Activated CD4-positive, alpha-beta T cell treated with anti-CD3 and anti-CD28 coated beads, Interleukin-10, Interleukin-2, amounts not matched to agents 100 ng/mL and 50 ng/mL, durations not matched to agents 16 hours and 8 hours (primary cell): ENCODE results near the gene PRSS23.
"Not testable (repeated sequence)": the region's sequence is repeated elsewhere in the genome, so short reads cannot be mapped to it uniquely, and the experiment has no call there.

ENCODE experiments used
- DNase-seq: peaks from one replicate; pipeline ENCODE4 v3.0.0-alpha.2; 2020

Gene PRSS23, protein sequence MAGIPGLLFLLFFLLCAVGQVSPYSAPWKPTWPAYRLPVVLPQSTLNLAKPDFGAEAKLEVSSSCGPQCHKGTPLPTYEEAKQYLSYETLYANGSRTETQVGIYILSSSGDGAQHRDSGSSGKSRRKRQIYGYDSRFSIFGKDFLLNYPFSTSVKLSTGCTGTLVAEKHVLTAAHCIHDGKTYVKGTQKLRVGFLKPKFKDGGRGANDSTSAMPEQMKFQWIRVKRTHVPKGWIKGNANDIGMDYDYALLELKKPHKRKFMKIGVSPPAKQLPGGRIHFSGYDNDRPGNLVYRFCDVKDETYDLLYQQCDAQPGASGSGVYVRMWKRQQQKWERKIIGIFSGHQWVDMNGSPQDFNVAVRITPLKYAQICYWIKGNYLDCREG

DNA sequence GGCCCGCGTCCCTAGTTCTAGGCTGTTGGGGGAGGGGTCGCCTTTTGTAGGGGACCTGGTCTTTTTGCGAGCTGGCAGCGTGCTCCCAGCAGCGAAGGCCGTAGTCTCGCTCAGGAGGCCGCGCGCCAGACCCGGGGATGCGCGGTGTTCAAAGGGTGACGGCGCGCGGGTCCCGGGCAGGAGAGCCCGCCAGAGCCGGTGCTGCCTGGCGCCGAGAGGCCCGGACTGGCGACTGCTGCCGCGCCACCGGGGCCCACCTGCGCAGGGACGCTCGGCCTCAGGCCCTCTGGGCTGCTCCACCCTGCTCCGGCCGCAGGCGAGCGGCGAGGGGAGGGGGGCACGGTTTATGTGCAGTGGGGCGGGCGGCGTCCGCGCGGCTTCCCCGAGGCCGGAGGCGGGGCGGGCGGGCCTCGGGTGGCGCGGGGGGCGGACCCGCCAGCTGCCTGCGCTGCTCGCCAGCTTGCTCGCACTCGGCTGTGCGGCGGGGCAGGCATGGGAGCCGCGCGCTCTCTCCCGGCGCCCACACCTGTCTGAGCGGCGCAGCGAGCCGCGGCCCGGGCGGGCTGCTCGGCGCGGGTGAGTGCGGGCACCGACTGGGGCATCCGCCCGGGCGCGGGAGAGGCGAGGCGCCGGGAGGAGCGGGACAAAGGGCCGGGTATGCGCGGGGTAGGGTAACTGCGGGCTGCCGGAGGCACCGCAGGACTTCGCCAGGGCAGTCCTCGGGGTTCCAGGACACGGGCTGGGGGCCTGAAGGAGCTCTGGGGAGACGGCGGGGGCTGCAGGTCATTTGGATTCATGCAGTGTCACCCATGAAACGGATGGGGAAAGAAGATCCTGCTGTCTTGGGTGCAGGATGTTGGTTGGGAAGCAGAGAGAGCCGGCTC is at the start of gene PRSS23:
TSS of gene PRSS23 (plus strand) at position 467 of the 884 bp plus-strand sequence. CDS start 7,102 bp downstream, outside the sequence.
- peak; percentile 50 for DNase-seq

DNA sequence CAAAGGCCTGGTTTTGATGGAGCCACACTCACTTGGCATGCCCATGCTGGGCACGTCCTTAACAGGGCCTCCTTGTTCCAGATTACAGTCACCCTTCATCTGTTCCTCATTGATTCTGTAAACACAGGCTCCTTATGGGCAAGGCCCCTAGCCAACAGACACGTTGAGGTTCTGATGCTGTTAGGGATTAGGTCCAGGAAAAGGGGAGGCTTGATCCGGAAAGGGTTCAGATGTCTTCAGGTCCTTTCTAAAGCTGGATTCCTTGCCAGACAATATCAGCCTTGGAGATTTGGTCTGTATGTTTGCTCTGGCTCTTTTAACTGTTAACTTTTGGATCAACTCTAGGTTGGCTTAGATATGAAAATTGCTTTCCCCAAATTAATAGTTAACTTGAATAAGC is 46.9 kb upstream of the PRSS23 start:
- no peak for DNase-seq

DNA sequence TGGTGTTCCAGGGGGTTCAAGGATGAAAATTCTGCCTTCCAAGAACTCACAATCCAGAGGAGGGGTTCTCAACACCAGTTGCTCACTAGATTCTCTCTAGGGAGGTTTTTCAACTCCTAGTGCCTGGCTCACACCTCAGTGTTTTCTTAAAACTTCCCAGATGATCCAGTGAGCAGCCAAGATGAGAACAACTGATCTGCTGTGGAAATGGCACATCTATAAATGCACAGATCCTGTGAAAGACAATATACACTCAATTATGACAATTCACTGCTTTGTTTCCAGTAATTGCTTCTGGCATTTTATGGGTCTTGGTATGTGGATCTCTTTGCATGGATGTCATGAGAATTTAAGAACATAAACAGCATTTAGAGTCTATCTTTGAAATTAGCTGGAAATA is 45.2 kb upstream of the PRSS23 start:
- DNase-seq = no peak

DNA sequence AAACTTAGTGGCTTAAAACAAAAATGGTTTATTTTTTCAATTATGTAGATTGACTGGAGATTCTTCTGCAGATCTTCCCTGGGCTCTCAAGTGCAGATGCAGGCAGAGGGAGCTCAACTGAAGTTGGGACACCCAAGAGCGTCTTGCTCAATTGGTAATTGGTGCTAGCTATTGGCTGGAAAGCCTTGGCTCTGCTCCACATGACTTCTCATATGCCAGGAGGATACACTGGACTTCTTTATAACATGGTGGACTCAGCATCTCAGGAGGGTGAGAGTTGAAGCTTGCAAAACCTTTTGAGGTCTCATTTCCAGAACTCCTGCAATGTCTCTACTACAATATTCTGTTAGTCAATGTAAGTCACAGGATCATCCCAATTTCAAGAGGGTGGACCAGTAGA is 42.2 kb upstream of the PRSS23 start:
- no peak for DNase-seq

DNA sequence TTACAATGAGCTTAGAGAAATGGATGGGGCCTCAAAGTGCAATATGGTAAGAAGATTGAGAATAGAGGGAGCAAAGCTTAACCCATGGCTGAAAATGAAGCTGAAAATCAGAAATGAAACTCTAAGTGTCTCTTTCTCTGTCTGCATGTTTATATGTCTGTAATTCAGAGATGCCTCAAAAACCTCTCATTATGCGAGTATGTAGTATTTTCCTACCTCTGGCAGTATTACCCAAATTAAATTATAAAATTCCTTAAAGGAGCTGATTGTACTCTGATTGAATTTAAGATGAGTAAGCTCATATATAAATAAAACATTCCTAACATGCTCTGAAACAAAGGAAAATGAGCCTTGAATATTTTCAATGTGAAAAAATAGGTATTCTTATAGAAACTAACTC is 39.8 kb upstream of the PRSS23 start:
- DNase-seq = no peak

DNA sequence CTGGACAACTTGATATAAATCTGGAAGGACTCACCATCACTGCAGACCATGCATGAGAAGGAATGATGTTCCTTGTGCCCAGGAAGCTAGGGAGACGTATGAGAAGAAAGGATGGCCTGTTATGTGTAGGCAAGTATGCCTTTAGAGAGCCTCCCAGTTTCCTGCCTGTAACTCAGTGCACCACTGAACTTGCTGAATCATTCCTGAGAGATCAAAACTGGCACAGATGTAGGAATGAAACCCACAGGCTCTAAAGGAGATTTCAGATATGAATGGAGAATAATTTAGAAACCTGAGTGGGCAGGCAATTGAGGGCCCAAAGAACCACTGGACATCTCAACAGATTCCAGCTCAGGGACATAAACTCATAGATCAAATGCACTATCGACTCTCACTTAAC is 38.4 kb upstream of the PRSS23 start:
- no peak for DNase-seq

DNA sequence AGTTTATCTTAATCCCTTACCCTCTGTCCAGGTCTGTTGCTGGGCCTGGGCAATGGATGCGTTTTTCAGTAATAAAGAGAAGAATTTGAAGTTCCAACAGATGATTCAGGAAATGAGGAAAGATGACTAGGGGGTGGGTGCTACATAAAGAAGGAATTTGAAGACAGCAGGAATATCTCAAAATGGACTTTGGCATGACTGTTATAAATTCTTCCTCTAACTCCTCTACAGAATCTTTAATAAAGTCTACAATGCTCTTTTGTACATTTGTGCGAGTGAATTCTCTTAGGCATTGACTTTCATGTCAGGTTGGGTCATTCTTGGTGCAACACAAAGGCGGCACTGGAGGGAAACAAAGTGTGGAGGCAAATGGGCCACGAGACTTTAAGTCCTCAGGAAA is 35.1 kb upstream of the PRSS23 start:
- DNase-seq = no peak

DNA sequence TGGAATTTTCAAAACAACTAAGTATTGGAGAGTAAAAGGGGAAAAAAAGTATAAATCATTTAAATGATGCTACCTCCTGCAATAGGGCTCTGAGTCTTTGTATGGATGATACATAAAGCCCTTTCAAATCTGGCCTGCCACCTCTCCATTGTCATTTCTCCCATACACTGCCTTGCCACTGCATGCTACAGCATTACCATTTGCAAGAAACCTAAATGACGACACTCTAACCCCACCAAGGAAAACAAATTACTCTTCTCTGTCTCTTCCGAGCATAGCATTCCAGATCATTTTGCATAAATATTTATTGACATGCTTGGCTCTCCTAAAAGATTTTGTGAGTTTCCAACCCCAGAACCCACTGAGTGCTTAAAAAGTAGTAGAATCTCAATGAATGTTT is 34.5 kb upstream of the PRSS23 start:
- no peak for DNase-seq

DNA sequence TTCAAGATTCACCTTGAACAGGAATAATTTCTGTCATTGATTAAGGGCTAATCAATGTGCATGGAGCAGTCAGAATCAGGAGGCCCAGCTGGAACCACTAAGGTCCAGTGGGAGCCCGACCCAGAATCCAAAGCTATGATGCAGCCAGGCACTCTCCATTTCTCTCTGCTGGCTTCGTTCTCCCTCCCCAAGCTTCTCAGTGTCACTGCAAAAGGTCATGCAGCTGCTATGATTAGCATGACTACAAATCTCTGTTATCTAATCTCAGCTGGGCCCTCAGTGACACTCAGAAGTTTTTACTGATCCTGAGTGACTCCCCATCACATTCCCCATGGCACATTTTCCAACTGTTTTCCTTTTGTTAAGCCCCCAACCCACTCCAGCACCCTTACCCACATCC is 31.1 kb upstream of the PRSS23 start:
- DNase-seq = no peak

DNA sequence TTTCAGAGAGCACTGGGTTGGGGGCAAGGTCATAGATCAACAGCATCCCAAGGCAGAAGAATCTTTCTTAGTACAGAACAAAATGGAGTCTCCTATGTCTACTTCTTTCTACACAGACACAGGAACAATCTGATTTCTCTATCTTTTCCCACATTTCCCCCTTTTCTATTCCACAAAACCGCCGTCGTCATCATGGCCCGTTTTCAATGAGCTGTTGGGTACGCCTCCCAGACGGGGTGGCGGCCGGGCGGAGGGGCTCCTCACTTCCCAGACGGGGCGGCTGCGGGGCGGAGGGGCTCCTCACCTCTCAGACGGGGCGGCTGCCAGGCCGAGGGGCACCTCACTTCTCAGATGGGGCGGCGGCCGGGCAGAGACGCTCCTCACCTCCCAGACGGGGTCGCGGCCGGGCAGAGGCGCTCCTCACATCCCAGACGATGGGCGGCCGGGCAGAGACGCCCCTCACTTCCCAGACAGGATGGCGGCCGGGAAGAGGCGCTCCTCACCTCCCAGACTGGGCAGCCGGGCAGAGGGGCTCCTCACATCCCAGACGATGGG is 29.8 kb upstream of the PRSS23 start:
- DNase-seq = not testable (repeated sequence)

DNA sequence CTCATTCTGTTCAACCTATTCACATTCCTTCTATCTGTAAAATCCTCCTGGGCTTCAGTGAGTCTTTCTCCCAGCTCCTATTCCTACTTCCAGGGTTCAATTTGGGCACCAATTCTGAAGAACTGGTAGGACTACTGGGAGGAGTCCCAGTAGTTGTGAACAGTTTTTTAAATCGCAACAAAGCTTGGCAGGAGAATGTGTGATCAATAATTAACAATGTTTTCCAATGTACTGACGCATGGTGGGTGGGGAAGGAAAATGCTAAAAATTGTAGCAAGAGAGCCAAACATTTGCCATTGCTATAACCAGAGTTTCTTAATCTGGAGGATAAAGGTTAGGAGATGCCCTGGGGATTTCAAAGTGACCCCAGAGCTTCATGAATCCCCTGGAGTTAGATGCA is 27.3 kb upstream of the PRSS23 start:
- DNase-seq = no peak

DNA sequence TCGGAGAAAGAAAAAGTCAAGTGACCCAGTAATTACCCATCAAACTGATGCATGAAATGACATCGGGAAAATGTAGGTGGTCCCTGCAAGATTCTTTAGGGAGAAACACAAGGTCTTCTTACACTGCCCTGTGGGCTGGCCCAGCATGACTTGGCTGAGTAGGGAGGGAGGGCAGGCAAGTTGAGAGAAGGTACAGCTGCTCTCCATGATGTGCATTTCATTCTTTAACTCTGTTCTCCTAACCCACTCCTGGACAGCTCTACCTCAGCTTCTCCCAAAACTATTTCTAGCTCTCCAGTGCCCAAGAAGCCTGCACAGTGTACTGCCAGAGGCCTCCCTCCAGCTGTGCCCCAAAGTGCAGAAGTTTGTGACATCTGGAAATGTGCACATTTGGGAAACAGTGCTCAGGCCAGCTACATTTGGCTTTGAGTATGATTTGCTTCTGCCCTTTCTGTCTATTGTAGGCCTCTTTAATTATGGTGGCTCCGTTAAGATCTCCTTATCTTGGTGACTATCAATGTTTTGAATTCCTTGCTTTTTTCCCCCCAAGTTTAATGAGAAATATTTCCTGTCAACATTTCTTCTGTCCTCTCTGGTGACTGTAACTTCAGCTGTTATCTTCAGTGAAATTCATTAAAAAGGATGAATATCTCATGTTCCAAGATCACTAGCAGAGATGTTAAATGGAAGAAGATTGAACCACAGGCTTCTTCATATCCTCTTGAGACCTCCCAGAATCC is 26.7 kb upstream of the PRSS23 start:
- no peak for DNase-seq

DNA sequence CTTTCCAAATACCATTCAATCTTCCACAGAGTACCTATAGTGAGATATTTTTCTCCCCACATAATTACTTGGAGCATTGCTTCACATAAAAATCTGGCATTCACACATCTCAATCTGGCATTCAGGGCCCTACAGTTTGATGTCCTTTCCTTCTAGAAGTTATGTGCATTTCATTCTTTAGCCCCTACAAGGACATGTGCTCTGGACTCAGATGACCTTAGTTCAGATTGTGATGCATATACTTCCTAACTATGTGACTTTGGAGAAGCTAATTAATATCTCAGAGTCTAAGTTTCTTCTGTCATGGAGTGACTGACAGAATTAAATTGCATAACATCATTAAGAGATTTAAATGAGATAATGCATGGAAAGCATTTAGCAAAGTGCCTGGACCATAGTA is 25.9 kb upstream of the PRSS23 start:
- no peak for DNase-seq

DNA sequence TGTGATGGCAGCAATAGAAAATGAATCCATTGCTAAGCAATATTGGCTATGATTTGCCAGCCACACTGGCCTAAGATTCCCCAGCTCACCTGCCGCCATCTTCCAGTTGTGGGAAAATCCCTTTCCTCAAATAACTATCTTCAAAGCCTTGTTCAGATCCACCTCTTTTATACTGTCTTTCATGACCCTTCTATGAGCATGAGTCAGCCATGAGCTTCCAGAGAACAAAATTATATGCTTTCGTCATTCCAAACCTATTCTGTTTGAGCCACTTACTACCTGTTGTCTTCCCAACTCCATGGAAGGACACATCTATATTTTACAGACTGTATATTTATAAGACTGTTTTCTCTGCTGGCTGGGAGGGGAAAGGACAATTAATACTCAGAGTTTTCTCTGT is 25.0 kb upstream of the PRSS23 start:
- no peak for DNase-seq

DNA sequence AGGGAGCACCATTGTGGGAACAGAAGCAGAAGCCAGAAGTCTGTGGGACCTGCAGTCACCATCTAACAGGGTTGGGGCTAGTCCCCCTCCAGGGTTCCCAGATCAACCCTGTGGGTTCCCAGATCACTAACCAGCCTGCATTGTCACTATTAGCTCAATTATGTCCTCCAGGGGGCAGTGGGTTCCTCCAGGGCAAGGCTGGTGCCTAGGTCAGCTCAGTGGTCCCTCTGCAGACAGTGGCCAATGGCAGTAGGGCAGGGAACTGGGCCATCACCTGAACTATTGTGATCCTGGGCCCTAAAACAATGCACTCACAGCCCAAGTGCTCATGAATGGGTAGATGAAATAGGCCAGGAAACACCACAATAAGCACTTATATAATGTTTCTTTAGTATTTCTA is 18.8 kb upstream of the PRSS23 start:
- no peak for DNase-seq

DNA sequence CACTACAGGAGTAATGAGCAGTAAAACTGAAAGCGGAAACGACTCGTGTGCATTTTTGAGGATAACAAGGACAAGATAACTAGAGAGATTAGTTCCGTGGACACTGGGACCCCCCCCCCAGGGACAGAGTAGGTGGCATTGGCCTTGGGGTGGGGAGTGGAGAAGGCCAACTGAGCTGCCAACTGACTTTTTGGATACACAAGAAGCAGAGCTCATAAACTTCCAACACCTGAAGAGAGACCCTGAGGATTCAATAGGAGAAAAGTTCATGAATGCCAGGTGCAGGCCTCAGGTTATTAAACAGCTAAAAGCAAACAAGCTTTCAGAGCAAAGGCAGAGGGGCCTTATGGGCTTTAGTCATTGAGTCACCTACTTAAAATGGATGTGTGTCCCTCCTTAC is 17.6 kb upstream of the PRSS23 start:
- no peak for DNase-seq

DNA sequence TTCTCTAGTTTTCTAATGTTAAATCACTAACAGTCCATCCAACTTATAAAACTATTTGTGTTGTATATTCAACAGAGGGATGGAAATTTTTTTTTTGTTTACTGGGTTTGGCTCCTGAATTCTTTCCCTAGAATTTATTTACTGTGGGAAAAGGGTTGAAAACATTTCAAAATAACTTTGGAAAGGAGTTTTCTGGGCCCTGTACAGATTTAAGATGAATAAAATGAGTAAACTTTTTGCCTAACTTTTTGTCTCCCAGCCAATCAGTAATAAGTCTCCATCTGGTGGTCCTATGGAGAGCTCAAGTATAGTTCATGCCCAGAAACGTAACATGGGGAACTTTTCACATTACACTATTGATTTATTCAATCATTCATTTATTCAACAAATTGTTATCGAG is 16.7 kb upstream of the PRSS23 start:
- no peak for DNase-seq

DNA sequence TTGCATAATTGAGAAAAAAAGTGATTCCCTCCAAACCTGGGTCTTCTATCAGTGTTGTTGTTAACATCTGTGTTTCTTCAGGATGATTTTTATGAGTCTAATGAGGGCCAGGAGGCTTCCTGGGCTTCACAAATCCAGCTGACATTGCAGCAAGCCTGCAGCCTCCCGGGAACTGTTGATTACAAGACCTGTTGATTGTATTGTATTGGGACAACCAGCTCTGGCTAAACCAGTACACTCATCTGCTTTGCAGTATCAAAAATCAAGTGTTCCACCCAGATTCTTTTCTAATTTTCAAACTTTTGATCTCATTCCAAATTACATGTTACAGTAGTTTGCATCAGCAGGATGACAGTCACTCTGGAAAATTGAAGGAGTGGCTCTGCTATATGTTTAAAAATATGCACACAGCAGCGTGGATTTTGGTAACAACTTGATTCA is 16.1 kb upstream of the PRSS23 start:
- no peak for DNase-seq

DNA sequence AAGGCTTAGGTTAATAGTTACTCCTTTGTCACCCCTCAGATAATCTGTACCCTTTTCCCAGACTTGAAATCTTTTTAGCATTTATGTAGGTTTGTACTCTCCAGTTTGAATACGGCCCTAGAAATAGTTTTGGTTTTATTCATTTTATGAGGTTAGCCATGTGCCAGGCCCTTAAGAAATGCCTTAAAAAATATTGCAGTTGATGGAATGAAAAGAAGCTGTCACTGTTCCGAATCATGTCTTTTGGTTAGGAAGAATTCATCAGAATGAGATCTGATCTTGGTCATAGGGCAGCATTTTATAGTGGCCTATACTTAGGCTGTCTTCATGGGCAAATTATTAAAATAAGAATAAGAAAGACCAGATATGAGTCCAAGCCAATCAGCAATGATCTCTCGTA is 14.8 kb upstream of the PRSS23 start:
- DNase-seq = no peak

DNA sequence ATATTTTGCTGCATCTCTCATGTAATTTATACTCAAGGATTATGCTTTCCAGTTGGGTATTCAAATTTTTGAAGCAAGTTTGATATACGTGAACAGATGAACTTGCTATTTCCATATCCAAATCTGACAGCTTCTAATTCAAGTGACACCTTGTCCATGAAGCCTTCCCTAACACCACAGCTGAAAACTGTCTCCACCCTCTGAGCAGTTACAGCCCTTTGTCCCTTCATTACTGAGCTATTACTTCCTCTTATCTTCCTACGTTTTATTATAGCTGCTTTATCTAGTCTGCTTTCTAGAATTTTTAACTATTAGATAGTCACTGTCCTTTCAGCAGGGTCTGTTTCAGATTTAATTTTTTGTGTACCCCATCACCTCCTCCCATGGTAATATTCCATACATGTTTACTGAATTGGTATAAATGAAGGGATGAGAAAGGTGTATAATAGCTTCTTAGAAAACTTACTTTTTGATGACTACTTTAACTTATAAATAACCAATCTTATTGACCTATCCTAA is 13.3 kb upstream of the PRSS23 start:
- DNase-seq = no peak

DNA sequence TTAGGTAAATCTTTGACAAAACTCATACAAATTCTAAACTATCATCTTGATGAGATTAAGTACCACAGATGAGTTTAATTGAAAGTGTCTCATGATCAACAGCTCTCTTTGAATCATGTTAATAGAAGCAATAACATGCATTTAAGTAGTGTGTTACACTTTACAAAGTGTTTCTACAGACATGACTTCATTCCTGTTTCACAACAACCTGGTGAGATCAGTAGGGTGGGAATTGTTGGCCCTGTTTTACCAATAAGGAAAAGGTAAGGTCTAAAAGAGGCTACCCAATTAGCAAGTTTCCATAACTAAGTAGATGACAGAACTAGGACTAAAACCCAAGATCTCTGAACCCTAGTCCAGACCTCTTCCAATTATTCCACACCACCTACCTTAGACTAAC is 12.7 kb upstream of the PRSS23 start:
- DNase-seq = no peak

DNA sequence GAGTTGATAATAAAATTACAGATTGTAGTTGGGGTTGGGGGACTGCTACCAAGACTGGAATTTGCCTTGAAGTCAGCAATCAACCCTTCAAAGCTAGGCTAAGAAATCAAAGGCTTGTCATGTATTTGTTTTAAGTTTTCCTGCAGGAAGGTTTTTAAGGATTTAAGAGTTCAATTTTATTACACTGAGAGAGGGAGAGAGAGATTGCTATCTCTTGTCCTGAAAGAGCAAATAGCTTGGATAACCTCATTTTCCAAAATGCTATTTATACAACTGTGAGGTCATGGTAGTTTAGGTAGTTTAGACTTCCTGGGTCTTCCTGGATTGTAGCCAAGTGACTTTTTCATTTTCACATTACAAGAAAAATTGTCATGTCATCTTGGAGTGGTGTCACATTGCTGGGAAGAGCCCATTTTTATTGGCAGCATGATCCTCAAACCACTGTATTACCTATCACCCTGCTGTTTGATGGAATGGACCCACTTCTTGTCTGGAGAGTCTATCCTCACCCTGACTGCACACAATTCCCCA is 10.1 kb upstream of the PRSS23 start:
- DNase-seq = no peak
